Activated CD4-positive, alpha-beta T cell treated with anti-CD3 and anti-CD28 coated beads, Interleukin-10, Interleukin-2, amounts not matched to agents 100 ng/mL and 50 ng/mL, durations not matched to agents 16 hours and 8 hours (primary cell): ENCODE measurements around the gene NAA10.

Experiments
- DNase-seq: peaks from one replicate; pipeline ENCODE4 v3.0.0-alpha.2; 2020

NAA10 gene

GRCh38 chrX:153927922-153928760 lies 6.7 kb downstream of the NAA10 start:
- peak; percentile 99 for DNase-seq

- no peak for DNase-seq
These were observed 7.2 kb downstream of the NAA10 start for GRCh38 chrX:153927672-153927921.

- DNase-seq = peak; percentile 91
These were observed 7.8 kb downstream of the NAA10 start for GRCh38 chrX:153926858-153927671.

GRCh38 chrX:153926552-153926857 lies 8.3 kb downstream of the NAA10 start:
- no peak for DNase-seq

GRCh38 chrX:153925739-153926551 lies 8.9 kb downstream of the NAA10 start, which contains the start of gene ARHGAP4:
Gene ARHGAP4, minus strand, starts transcription at chrX:153926264. Its CDS starts 62 bp downstream, at chrX:153926202.
- DNase-seq = peak; percentile 69

GRCh38 chrX:153925387-153925738 lies 9.5 kb downstream of the NAA10 start:
- DNase-seq = peak; percentile 58

- DNase-seq = peak; percentile 48
These were observed 10.5 kb downstream of the NAA10 start for GRCh38 chrX:153924149-153924861.

GRCh38 chrX:153922932-153923857 lies 11.6 kb downstream of the NAA10 start:
- DNase-seq = peak; percentile 48

GRCh38 chrX:153921511-153922446 lies 13.1 kb downstream of the NAA10 start:
- peak; percentile 51 for DNase-seq

GRCh38 chrX:153921070-153921469 lies 13.8 kb downstream of the NAA10 start:
- DNase-seq = no peak

- no peak for DNase-seq
These were observed 14.3 kb downstream of the NAA10 start for GRCh38 chrX:153920546-153920945.

GRCh38 chrX:153919281-153919680 lies 15.6 kb downstream of the NAA10 start:
- no peak for DNase-seq

GRCh38 chrX:153917869-153918268 lies 17.0 kb downstream of the NAA10 start:
- no peak for DNase-seq

GRCh38 chrX:153913701-153914100 lies 21.1 kb downstream of the NAA10 start:
- DNase-seq = no peak

GRCh38 chrX:153913211-153913610 lies 21.6 kb downstream of the NAA10 start:
- no peak for DNase-seq

GRCh38 chrX:153911798-153912197 lies 23.0 kb downstream of the NAA10 start:
- DNase-seq = no peak

- no peak for DNase-seq
These were observed 24.4 kb downstream of the NAA10 start for GRCh38 chrX:153910446-153910845.

GRCh38 chrX:153909980-153910360 lies 24.9 kb downstream of the NAA10 start:
- no peak for DNase-seq

GRCh38 chrX:153909024-153909979 lies 25.5 kb downstream of the NAA10 start:
- no peak for DNase-seq
